ENCODE data around the gene PCDH9. TPM values are rescaled to one million over a fixed set of nuclear protein-coding genes. Genes with fewer than 3 reads are reported as not detected.

The PCDH9 gene
- total RNA-seq, 1 experiment from 2014 or later, result 0.11 TPM

DNA sequence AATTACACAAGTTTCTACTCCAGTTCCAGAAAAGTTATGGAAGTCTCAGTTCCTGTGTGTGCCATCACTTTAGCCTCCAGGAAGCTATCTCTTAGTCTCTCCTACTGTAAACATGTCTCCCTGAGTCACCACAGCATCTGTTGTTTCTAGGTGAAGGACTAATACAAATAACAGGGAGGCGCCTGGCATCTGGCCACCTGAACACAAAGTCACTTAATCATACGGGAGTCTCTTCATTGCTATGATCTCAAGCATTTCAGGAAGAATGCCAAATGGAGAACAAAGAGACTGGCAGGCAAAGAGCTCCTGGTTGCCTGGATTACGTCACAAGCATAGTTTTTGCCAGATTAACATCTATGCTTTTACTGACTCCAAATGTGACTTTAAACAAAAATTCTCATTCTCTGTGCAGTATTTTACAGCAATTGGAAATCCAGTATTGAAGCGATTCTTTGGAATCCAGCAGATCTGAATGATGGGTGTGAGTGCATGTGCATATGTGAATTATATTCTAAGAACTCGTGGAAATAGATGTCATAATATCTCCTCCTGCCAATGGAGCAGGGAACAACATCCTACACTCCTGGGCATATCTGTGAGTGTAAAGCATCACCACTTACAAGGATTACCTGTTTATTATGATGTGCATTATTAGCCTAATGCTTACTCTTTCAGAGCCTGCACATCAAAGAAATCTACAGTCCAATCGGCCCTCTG lies 572.8 kb downstream of the PCDH9 start:
- POLR2A ChIA-PET, result no interaction called here
- H3K27ac Mint-ChIP-seq (ENCODE audit: unreplicated experiment), result no peak overlapping the region
- intact Hi-C loops (cut with micrococcal nuclease; ENCODE audit: unreplicated experiment), result no loop called here
- Histone ChIP-seq H3K9me3 (no peaks in the 10 kb centered on the region), H3K4me3 (ENCODE audit: low read depth, low read length) (no peak overlapping the region), H3K27me3 (replicated peaks; ENCODE audit: control insufficient read depth, insufficient read depth, low read length) (no peaks in the 10 kb centered on the region), H3K4me1 (no peaks in the 10 kb centered on the region), H3K36me3 (ENCODE audit: control insufficient read depth, insufficient read depth, low read length) (no peaks in the 10 kb centered on the region)
- CTCF ChIA-PET, result no interaction called here
- BruUV-seq (replicated peaks), result no TSS peak
- H3K4me3 Mint-ChIP-seq (ENCODE audit: unreplicated experiment), result no peak overlapping the region
- H3K36me3 Mint-ChIP-seq (ENCODE audit: insufficient read depth, unreplicated experiment), result no peaks in the 10 kb centered on the region
- no peak for DNase-seq
- H3K27me3 Mint-ChIP-seq (ENCODE audit: insufficient read depth, unreplicated experiment), result peaks cover 8% of the 10 kb centered on the region
- no peaks in the 10 kb centered on the region for H3K4me1 Mint-ChIP-seq (ENCODE audit: low read depth, unreplicated experiment)
- H3K9me3 Mint-ChIP-seq (ENCODE audit: unreplicated experiment), result no peaks in the 10 kb centered on the region
- TF ChIP-seq CTCF (IDR thresholded peaks at IDR 0.05; ENCODE audit: insufficient read depth in 1 of 2, low read depth in 1 of 2, low read length in 1 of 2, severe bottlenecking in 1 of 2, unreplicated experiment in 1 of 2), result no peak

DNA sequence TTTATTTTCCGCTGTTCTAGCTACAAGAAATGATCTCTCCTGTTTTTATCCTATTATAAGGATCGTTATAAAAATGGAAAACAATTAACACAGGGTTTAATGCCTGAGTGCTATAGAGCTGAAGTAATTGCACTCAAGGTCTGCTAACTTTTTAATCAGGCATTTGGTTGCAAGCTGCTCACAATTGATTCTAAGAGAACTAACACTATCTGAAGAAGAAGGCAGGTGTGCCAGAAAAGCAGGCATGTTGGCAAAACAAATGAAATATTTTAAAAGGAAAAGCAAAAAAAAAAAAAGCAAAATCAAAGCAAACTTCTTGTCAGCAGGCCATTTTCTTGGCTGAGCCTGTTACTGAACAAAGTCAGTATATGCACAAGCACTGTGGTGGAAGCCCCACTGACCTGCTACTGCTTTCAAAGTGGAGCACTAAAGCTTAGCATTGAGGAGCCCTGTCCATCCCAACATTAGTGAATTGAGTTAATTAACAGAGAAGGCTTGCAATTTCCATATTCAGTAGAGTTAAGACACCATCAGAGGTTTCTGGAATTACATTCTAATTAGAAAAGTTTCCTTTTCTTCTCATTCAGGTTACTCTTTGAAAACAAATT lies 574.2 kb downstream of the PCDH9 start:
- no peaks in the 10 kb centered on the region for H3K36me3 Mint-ChIP-seq (ENCODE audit: insufficient read depth, unreplicated experiment)
- no peak for TF ChIP-seq CTCF (IDR thresholded peaks at IDR 0.05; ENCODE audit: insufficient read depth in 1 of 2, low read depth in 1 of 2, low read length in 1 of 2, severe bottlenecking in 1 of 2, unreplicated experiment in 1 of 2)
- peaks cover 8% of the 10 kb centered on the region for H3K27me3 Mint-ChIP-seq (ENCODE audit: insufficient read depth, unreplicated experiment)
- H3K9me3 Mint-ChIP-seq (ENCODE audit: unreplicated experiment), result no peaks in the 10 kb centered on the region
- intact Hi-C loops (cut with micrococcal nuclease; ENCODE audit: unreplicated experiment), result no loop called here
- Histone ChIP-seq H3K27me3 (replicated peaks; ENCODE audit: control insufficient read depth, insufficient read depth, low read length) (no peaks in the 10 kb centered on the region), H3K36me3 (ENCODE audit: control insufficient read depth, insufficient read depth, low read length) (no peaks in the 10 kb centered on the region), H3K4me3 (ENCODE audit: low read depth, low read length) (no peak overlapping the region), H3K9me3 (no peaks in the 10 kb centered on the region), H3K4me1 (no peaks in the 10 kb centered on the region)
- BruUV-seq (replicated peaks), result no TSS peak
- H3K27ac Mint-ChIP-seq (ENCODE audit: unreplicated experiment), result no peak overlapping the region
- POLR2A ChIA-PET, result no interaction called here
- no peak for DNase-seq
- CTCF ChIA-PET, result no interaction called here
- no peak overlapping the region for H3K4me3 Mint-ChIP-seq (ENCODE audit: unreplicated experiment)
- H3K4me1 Mint-ChIP-seq (ENCODE audit: low read depth, unreplicated experiment), result no peaks in the 10 kb centered on the region

GRCh38 chr13:66644855-66645460 lies 585.2 kb downstream of the PCDH9 start:
- intact Hi-C loops (cut with micrococcal nuclease; ENCODE audit: unreplicated experiment), result no loop called here
- Mint-ChIP-seq H3K27me3 (ENCODE audit: insufficient read depth, unreplicated experiment) (no peaks in the 10 kb centered on the region), H3K27ac (ENCODE audit: unreplicated experiment) (no peak overlapping the region), H3K9me3 (ENCODE audit: unreplicated experiment) (no peaks in the 10 kb centered on the region), H3K4me1 (ENCODE audit: low read depth, unreplicated experiment) (no peaks in the 10 kb centered on the region), H3K4me3 (ENCODE audit: unreplicated experiment) (no peak overlapping the region), H3K36me3 (ENCODE audit: insufficient read depth, unreplicated experiment) (no peaks in the 10 kb centered on the region)
- POLR2A ChIA-PET, result no interaction called here
- H3K36me3 ChIP-seq (ENCODE audit: control insufficient read depth, insufficient read depth, low read length), result no peaks in the 10 kb centered on the region
- DNase-seq, result no peak
- CTCF ChIA-PET, result no interaction called here
- H3K9me3 ChIP-seq, result no peaks in the 10 kb centered on the region
- TF ChIP-seq CTCF (IDR thresholded peaks at IDR 0.05; ENCODE audit: insufficient read depth in 1 of 2, low read depth in 1 of 2, low read length in 1 of 2, severe bottlenecking in 1 of 2, unreplicated experiment in 1 of 2), result no peak
- no TSS peak for BruUV-seq (replicated peaks)
- H3K4me1 ChIP-seq, result no peaks in the 10 kb centered on the region
- H3K4me3 ChIP-seq (ENCODE audit: low read depth, low read length), result no peak overlapping the region
- H3K27me3 ChIP-seq (replicated peaks; ENCODE audit: control insufficient read depth, insufficient read depth, low read length), result no peaks in the 10 kb centered on the region

Measured in Caco-2 (cell line).